Activated B cell treated with CpG ODN at 0.5 μM for 24 hours (primary cell): ENCODE data around the gene MIEF1. TPM values are rescaled to one million over a fixed set of nuclear protein-coding genes. Genes with fewer than 3 reads are reported as not detected.
A peak's percentile ranks its signal among the peaks of the same experiment; 100 is the strongest.

ENCODE experiments used
- ATAC-seq: fragments of 200-7000 bp; cut with Tn5 transposase; one replicate; pipeline ENCODE4 v1.10.0; 2021; ENCODE audit warnings: low read depth, mild to moderate bottlenecking, moderate library complexity
- CTCF ChIA-PET: fragments of 350-600 bp; sonication (Branson Sonifier 250); formaldehyde crosslinking; loops from one replicate; lab custom pipeline; 2021; ENCODE audit warnings: antibody characterized with exemption; lab: Charles Lee
- POLR2A ChIA-PET: fragments of 350-600 bp; sonication (Branson Sonifier 250); formaldehyde crosslinking; loops from one replicate; lab custom pipeline; 2021; ENCODE audit warnings: antibody characterized with exemption; lab: Charles Lee
- DNase-seq: peaks from one replicate; pipeline ENCODE4 v3.0.0; 2022
- H3K27ac Mint-ChIP-seq: one replicate; pipeline ENCODE4 v1.8.0; 2020; ENCODE audit warnings: mixed read lengths
- H3K27me3 Mint-ChIP-seq: one replicate; pipeline ENCODE4 v1.8.0; 2021; ENCODE audit warnings: mixed read lengths
- H3K36me3 Mint-ChIP-seq: one replicate; pipeline ENCODE4 v1.8.0; 2021; ENCODE audit warnings: low read depth, mixed read lengths
- H3K4me1 Mint-ChIP-seq: one replicate; pipeline ENCODE4 v1.8.0; 2021; ENCODE audit warnings: mixed read lengths
- H3K4me3 Mint-ChIP-seq: one replicate; pipeline ENCODE4 v1.8.0; 2020; ENCODE audit warnings: mild to moderate bottlenecking, mixed read lengths
- H3K9me3 Mint-ChIP-seq: one replicate; pipeline ENCODE4 v1.8.0; 2020; ENCODE audit warnings: mixed read lengths
- intact Hi-C: fragments of 100-400 bp; cut with micrococcal nuclease; formaldehyde crosslinking; loops from one replicate; pipeline ENCODE4 v1.15.1; 2024
- total RNA-seq: library from RNA; stranded (reverse); gene quantifications from 2 replicates; pipeline ENCODE4 v1.2.3, GENCODE V29; 2022
- TF ChIP-seq, protein P1 (sequence below): fragments of 200-600 bp; IDR thresholded peaks from one replicate; pipeline ENCODE4 v1.8.0; 2022; ENCODE audit warnings: antibody characterized with exemption, mild to moderate bottlenecking

Gene MIEF1
- total RNA-seq, 1 donor from 2014 or later = 41.3 TPM

DNA sequence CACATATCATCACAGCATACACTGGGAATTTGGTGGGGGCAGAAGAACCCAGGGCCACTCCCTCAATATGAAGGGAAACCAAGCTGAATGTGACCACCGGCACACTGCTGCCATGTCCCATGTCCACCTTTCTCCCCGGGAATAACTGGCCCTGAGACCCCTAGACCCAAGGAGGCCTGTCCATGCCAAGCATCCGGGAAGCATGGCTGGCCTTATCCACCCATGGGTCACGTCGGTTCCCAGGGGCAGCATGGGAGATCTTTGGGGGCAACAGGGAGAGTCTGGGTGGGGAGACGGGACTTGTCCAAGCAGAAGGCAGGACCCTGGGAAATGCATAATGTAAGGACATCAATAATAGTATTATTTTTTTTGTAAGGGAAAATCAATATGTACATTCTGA is 10.4 kb upstream of the MIEF1 start:
- CTCF ChIA-PET = interaction anchor here (0.7 to 1.3 kb wide), 2 partner anchors 37 to 543 kb away, joined by 3 to 5 read pairs; no protein-coding TSS in a partner anchor
- intact Hi-C loops = loop anchor here (2.0 kb wide), 4 partner anchors 21 to 93 kb away; partner anchors contain the start of gene TAB1
- Mint-ChIP-seq H3K4me1 (peaks cover 27% of the 10 kb centered on the region), H3K27ac (peak overlapping the region; percentile 46), H3K4me3 (no peak overlapping the region), H3K27me3 (no peaks in the 10 kb centered on the region), H3K9me3 (no peaks in the 10 kb centered on the region), H3K36me3 (peaks cover 20% of the 10 kb centered on the region)
- POLR2A ChIA-PET = interaction anchor here (0.6 to 2.6 kb wide), 5 partner anchors 10 to 216 kb away, joined by 3 to 11 read pairs (median 4); partner anchors contain the start of gene MIEF1
- TF ChIP-seq, protein P1, sequence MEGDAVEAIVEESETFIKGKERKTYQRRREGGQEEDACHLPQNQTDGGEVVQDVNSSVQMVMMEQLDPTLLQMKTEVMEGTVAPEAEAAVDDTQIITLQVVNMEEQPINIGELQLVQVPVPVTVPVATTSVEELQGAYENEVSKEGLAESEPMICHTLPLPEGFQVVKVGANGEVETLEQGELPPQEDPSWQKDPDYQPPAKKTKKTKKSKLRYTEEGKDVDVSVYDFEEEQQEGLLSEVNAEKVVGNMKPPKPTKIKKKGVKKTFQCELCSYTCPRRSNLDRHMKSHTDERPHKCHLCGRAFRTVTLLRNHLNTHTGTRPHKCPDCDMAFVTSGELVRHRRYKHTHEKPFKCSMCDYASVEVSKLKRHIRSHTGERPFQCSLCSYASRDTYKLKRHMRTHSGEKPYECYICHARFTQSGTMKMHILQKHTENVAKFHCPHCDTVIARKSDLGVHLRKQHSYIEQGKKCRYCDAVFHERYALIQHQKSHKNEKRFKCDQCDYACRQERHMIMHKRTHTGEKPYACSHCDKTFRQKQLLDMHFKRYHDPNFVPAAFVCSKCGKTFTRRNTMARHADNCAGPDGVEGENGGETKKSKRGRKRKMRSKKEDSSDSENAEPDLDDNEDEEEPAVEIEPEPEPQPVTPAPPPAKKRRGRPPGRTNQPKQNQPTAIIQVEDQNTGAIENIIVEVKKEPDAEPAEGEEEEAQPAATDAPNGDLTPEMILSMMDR = no peak
- DNase-seq (no peak), ATAC-seq (no peak)

DNA sequence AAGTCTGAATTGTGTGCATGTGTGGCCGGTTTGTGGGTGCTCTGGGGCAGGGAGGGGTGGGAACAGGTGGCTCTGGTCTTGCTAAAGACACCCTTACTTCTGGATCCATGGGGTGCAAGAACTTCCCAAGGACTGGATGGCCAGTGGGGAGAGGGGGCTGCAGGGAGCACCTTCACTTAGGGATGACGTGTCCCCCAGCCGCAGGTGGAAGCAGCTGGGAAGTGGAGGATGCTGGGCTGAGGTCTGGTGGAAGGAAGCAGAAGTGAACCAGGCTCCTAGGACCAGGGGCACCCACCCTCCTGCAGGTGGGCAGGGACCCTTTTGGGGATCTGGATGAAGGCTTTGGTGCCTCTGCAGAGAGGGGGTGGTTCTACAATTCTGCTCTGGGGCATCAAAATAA is 9.9 kb upstream of the MIEF1 start:
- no peak for DNase-seq
- no peak for ATAC-seq
- ChIA-PET POLR2A (interaction anchor here (0.6 to 2.6 kb wide), 4 partner anchors 10 to 217 kb away, joined by 3 to 11 read pairs (median 4); partner anchors contain the start of gene MIEF1), CTCF (interaction anchor here (1.3 to 3.2 kb wide), 4 partner anchors 13 to 93 kb away, joined by 5 to 42 read pairs (median 12); partner anchors contain the start of gene TAB1)
- Mint-ChIP-seq H3K36me3 (peaks cover 17% of the 10 kb centered on the region), H3K4me1 (peaks cover 27% of the 10 kb centered on the region), H3K27ac (no peak overlapping the region), H3K9me3 (no peaks in the 10 kb centered on the region), H3K4me3 (no peak overlapping the region), H3K27me3 (no peaks in the 10 kb centered on the region)
- intact Hi-C loops = loop anchor here (2.0 kb wide), 3 partner anchors 21 to 93 kb away; partner anchors contain the start of gene TAB1
- TF ChIP-seq, protein P1 = no peak

DNA sequence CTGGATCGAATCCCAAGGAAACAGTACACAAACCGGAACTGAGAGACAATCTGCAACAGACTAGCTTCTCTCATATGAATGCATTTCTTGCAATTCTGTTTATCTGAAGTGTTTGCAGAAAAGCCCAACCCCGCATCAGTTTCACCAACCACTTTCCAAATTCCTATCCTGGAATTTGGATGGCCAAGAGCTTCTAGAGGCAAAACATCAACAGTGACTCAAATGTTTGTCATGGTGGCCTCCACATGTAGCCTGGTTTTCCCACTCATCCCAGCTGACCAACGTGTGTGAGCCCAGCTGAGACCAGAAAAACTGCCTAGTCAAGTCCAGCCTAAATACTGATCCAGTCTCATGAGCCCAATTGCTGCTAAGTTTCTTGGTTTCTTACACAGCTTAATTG is 8.3 kb upstream of the MIEF1 start:
- TF ChIP-seq, protein P1 = no peak
- ChIA-PET CTCF (interaction anchor here (0.8 to 3.2 kb wide), 18 partner anchors 8 to 543 kb away, joined by 3 to 42 read pairs (median 6); partner anchors contain the start of genes ATF4, MIEF1 and TAB1), POLR2A (interaction anchor here (0.9 to 1.8 kb wide), 5 partner anchors 8 to 47 kb away, joined by 4 to 6 read pairs (median 4); partner anchors contain the start of genes ATF4 and MIEF1)
- Mint-ChIP-seq H3K4me1 (peaks cover 27% of the 10 kb centered on the region), H3K27ac (peak overlapping the region; percentile 36), H3K27me3 (no peaks in the 10 kb centered on the region), H3K36me3 (peaks cover 7% of the 10 kb centered on the region), H3K4me3 (no peak overlapping the region), H3K9me3 (no peaks in the 10 kb centered on the region)
- DNase-seq (no peak), ATAC-seq (no peak)
- intact Hi-C loops = loop anchor here (1.0 to 2.0 kb wide), 4 partner anchors 21 to 95 kb away; partner anchors contain the start of gene TAB1

DNA sequence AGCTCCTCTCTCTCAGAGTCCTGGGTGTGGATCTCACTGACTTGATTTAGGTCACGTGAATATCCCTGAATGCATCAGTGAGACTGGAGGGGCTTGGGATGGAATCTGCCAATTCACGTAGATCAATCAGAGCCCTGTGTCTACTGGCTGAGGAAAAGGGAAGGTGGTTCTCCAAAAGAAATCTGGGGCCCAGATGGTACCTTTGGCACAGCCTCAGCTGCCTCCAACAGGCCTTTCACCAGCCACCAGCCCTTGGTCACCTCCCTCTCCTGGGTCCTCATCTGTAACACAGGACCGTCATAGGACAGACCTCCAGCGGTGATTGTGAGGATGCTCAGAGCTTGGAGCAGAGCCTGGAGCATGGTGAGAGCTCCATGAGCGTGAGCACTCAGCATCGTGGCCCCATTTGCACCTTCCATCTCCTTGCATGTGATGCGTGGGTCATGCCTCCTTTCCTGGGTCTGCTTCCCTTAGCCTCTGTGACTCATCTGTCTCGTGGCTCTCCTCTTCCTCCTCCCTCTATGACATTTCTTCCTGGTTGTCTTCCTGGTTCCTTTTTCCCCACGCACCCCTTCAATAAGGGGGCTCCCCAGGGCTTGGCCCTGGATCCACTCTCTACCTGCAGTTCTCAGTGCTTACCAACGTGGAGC is 7.5 kb upstream of the MIEF1 start:
- POLR2A ChIA-PET = interaction anchor here (1.2 to 1.8 kb wide), 4 partner anchors 21 to 48 kb away, joined by 3 to 6 read pairs (median 4); partner anchors contain the start of gene ATF4
- Mint-ChIP-seq H3K9me3 (no peaks in the 10 kb centered on the region), H3K27ac (no peak overlapping the region), H3K36me3 (peaks cover 7% of the 10 kb centered on the region), H3K27me3 (no peaks in the 10 kb centered on the region), H3K4me1 (peaks cover 25% of the 10 kb centered on the region), H3K4me3 (no peak overlapping the region)
- intact Hi-C loops = loop anchor here (1.0 kb wide), 2 partner anchors 35 to 542 kb away; no protein-coding TSS in a partner anchor
- TF ChIP-seq, protein P1 = no peak
- no peak for ATAC-seq
- DNase-seq = no peak
- CTCF ChIA-PET = interaction anchor here (0.8 to 3.2 kb wide), 15 partner anchors 15 to 542 kb away, joined by 3 to 42 read pairs (median 9); partner anchors contain the start of genes ATF4 and TAB1
